ENCODE measurements around the gene ANKS1A. TPM values are rescaled to one million over a fixed set of nuclear protein-coding genes. Genes with fewer than 3 reads are reported as not detected.

The ANKS1A gene
- total RNA-seq, 1 experiment from 2014 or later: 26.5 TPM

GRCh38 chr6:34865107-34865506 lies 23.9 kb upstream of the ANKS1A start:
- DNase-seq: no peak
- WGBS (ENCODE audit: extremely low coverage, insufficient read length, low lambda C conversion rate): 100% methylated on average over 2 of the region's 3 CpGs
- no peak overlapping the region for H4K5ac ChIP-seq (ENCODE audit: insufficient read length, low read depth, low read length)
- H3K27me3 ChIP-seq (ENCODE audit: insufficient read depth, low read length): no peaks in the 10 kb centered on the region
- H3K4me1 Mint-ChIP-seq: no peaks in the 10 kb centered on the region
- H3K27ac Mint-ChIP-seq: no peak overlapping the region
- no peak overlapping the region for H3K18ac ChIP-seq (ENCODE audit: insufficient read length, low read depth, low read length)
- no peaks in the 10 kb centered on the region for H3K79me2 ChIP-seq (ENCODE audit: insufficient read depth, low read length)
- no peaks in the 10 kb centered on the region for H3K9me3 ChIP-seq (ENCODE audit: control insufficient read depth, low read depth, low read length)
- no peak overlapping the region for H3K4me3 Mint-ChIP-seq
- no peak overlapping the region for H3K4me2 ChIP-seq (ENCODE audit: insufficient read depth, insufficient read length, low read length)
- H3K56ac ChIP-seq (ENCODE audit: insufficient read length, low read depth, low read length): no peak overlapping the region
- H4K8ac ChIP-seq (replicated peaks; ENCODE audit: insufficient read length, low read depth, low read length): no peak overlapping the region
- H2BK120ac ChIP-seq (ENCODE audit: low read depth, low read length, poor library complexity, severe bottlenecking): no peak overlapping the region
- H3K23ac ChIP-seq (ENCODE audit: insufficient read length, low read depth, low read length): no peak overlapping the region
- H3K27me3 Mint-ChIP-seq (ENCODE audit: low read depth): no peaks in the 10 kb centered on the region
- H3K9ac ChIP-seq (ENCODE audit: extremely low read depth, insufficient read length, low read length): no peak overlapping the region
- H3K4me1 ChIP-seq (ENCODE audit: insufficient read depth, low read length): no peaks in the 10 kb centered on the region
- H3K14ac ChIP-seq (ENCODE audit: insufficient read depth, low read length): no peak overlapping the region
- H4K91ac ChIP-seq (ENCODE audit: insufficient read length, low read depth, low read length): no peak overlapping the region
- no peak overlapping the region for H2AFZ ChIP-seq (ENCODE audit: low read length)
- no peak overlapping the region for H3K27ac ChIP-seq (ENCODE audit: insufficient read length, low read depth, low read length)
- TF ChIP-seq CTCF (conservative IDR thresholded peaks at IDR 0.05): no peak
- no peaks in the 10 kb centered on the region for H4K20me1 ChIP-seq (ENCODE audit: control insufficient read depth, insufficient read depth, insufficient read length)
- no peaks in the 10 kb centered on the region for H3K79me1 ChIP-seq (ENCODE audit: insufficient read depth, low read depth, low read length, poor library complexity, severe bottlenecking)
- no peaks in the 10 kb centered on the region for H3K9me3 Mint-ChIP-seq
- no peak overlapping the region for H2BK20ac ChIP-seq (ENCODE audit: low read depth, low read length, poor library complexity, severe bottlenecking)
- H2BK12ac ChIP-seq (ENCODE audit: insufficient read length, low read depth, low read length): no peak overlapping the region
- H3K23me2 ChIP-seq (ENCODE audit: insufficient read length, low read depth, low read length, poor library complexity, severe bottlenecking): no peaks in the 10 kb centered on the region
- H2BK15ac ChIP-seq (ENCODE audit: low read depth, low read length): no peak overlapping the region
- peaks cover 16 to 54% (median 52%) of the 10 kb centered on the region in 3 experiments for H3K36me3 Mint-ChIP-seq (ENCODE audit: insufficient read depth in 1 of 3, low read depth in 3 of 3)
- H3T11ph ChIP-seq (ENCODE audit: low read length): no peak overlapping the region
- no peak overlapping the region for H3K4ac ChIP-seq (ENCODE audit: low read depth, low read length)
- H2AK5ac ChIP-seq (ENCODE audit: insufficient read length, low read length): no peak overlapping the region
- H2BK5ac ChIP-seq (ENCODE audit: insufficient read length, low read length): no peak overlapping the region

Data from H9 (cell line).